SK-N-SH (cell line): Measurements from ENCODE around the gene SLC12A9.

Experiments used
- TF ChIP-seq, protein P1 (sequence below): fragments of 200-600 bp; sonication (generic); IDR thresholded peaks from 2 replicates; pipeline ENCODE4 v1.6.1; 2017; ENCODE audit warnings: antibody characterized with exemption, mild to moderate bottlenecking, moderate library complexity
- TF ChIP-seq, protein P2 (sequence below): IDR thresholded peaks from 2 replicates; pipeline ENCODE4 v1.4.0; 2012; ENCODE audit warnings: low read depth
- TF ChIP-seq, protein P3 (sequence below): IDR thresholded peaks from 2 replicates; pipeline ENCODE4 v1.4.0; 2012; ENCODE audit warnings: low read depth, borderline replicate concordance

DNA sequence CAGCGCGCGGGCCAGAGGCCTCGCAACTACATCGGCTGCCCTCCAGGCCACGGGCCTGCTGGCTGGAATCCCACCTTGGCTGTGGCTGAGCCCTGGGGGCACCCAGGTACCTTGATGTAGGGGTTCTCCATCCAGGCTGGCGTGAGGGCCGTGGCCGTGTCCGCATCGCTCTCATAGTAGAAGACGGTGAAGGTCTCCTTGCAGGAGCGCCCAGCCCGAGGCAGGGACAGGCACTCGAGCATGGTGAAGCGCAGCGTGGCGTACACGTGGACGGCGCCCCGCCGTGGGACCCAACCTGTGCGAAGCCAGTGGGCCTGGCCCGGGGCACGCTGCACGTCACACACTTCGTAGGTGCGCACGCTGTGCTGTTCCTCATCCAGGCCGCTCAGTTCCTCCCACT, 29.0 kb upstream of the SLC12A9 start:
- TF ChIP-seq, protein P1, sequence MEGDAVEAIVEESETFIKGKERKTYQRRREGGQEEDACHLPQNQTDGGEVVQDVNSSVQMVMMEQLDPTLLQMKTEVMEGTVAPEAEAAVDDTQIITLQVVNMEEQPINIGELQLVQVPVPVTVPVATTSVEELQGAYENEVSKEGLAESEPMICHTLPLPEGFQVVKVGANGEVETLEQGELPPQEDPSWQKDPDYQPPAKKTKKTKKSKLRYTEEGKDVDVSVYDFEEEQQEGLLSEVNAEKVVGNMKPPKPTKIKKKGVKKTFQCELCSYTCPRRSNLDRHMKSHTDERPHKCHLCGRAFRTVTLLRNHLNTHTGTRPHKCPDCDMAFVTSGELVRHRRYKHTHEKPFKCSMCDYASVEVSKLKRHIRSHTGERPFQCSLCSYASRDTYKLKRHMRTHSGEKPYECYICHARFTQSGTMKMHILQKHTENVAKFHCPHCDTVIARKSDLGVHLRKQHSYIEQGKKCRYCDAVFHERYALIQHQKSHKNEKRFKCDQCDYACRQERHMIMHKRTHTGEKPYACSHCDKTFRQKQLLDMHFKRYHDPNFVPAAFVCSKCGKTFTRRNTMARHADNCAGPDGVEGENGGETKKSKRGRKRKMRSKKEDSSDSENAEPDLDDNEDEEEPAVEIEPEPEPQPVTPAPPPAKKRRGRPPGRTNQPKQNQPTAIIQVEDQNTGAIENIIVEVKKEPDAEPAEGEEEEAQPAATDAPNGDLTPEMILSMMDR, result no peak
- TF ChIP-seq, protein P2, sequence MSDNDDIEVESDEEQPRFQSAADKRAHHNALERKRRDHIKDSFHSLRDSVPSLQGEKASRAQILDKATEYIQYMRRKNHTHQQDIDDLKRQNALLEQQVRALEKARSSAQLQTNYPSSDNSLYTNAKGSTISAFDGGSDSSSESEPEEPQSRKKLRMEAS, result no peak
- TF ChIP-seq, protein P3, sequence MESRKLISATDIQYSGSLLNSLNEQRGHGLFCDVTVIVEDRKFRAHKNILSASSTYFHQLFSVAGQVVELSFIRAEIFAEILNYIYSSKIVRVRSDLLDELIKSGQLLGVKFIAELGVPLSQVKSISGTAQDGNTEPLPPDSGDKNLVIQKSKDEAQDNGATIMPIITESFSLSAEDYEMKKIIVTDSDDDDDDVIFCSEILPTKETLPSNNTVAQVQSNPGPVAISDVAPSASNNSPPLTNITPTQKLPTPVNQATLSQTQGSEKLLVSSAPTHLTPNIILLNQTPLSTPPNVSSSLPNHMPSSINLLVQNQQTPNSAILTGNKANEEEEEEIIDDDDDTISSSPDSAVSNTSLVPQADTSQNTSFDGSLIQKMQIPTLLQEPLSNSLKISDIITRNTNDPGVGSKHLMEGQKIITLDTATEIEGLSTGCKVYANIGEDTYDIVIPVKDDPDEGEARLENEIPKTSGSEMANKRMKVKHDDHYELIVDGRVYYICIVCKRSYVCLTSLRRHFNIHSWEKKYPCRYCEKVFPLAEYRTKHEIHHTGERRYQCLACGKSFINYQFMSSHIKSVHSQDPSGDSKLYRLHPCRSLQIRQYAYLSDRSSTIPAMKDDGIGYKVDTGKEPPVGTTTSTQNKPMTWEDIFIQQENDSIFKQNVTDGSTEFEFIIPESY, result no peak
